Mesenchymal stem cell (in vitro differentiated cells and primary cell): ENCODE measurements around the gene WASL.

ENCODE experiments used
- DNase-seq: peaks from one replicate; pipeline ENCODE4 v3.0.0-alpha.2; 2013
- H2AFZ ChIP-seq: one replicate; pipeline ENCODE4 v1.6.1; 2013; ENCODE audit warnings: low read depth, mild to moderate bottlenecking, control low read depth, inconsistent platforms, low read length, moderate library complexity
- H2AK5ac ChIP-seq: 2 replicates; pipeline ENCODE4 v1.6.1; 2013; ENCODE audit warnings: low read length, moderate library complexity, mild to moderate bottlenecking, inconsistent platforms; ENCODE audit not compliant: severe bottlenecking
- H2BK120ac ChIP-seq: one replicate; pipeline ENCODE4 v1.6.1; 2013; ENCODE audit warnings: low read depth, mild to moderate bottlenecking, inconsistent platforms, low read length, moderate library complexity
- H2BK12ac ChIP-seq, 2 experiments: one replicate each; pipeline ENCODE4 v1.6.1; 2013; ENCODE audit warnings: inconsistent platforms in 2 of 2, low read length in 2 of 2, mild to moderate bottlenecking in 2 of 2, moderate library complexity in 2 of 2, control low read depth in 1 of 2
- H2BK15ac ChIP-seq: one replicate; pipeline ENCODE4 v1.6.1; 2013; ENCODE audit warnings: mild to moderate bottlenecking, low read depth, inconsistent platforms; ENCODE audit not compliant: poor library complexity, severe bottlenecking
- H2BK5ac ChIP-seq: 2 replicates; pipeline ENCODE4 v1.6.1; 2013; ENCODE audit warnings: low read depth, mild to moderate bottlenecking, low read length, control low read depth, inconsistent platforms; ENCODE audit not compliant: poor library complexity, severe bottlenecking
- H3K14ac ChIP-seq, 2 experiments: one replicate each; pipeline ENCODE4 v1.6.1; 2013; ENCODE audit warnings: inconsistent platforms in 2 of 2, low read length in 2 of 2, control low read depth in 1 of 2, mild to moderate bottlenecking in 1 of 2, moderate library complexity in 1 of 2
- H3K18ac ChIP-seq, 2 experiments: one replicate each; pipeline ENCODE4 v1.6.1; 2013; ENCODE audit warnings: inconsistent platforms in 2 of 2, low read length in 2 of 2, control low read depth in 1 of 2, low read depth in 1 of 2, mild to moderate bottlenecking in 1 of 2
- H3K23ac ChIP-seq, 2 experiments: one replicate each; pipeline ENCODE4 v1.6.1; 2013; ENCODE audit warnings: inconsistent platforms in 2 of 2, low read length in 2 of 2, mild to moderate bottlenecking in 2 of 2, moderate library complexity in 2 of 2, control low read depth in 1 of 2
- H3K27ac ChIP-seq: 2 replicates; pipeline ENCODE4 v1.5.1; 2013; ENCODE audit warnings: mild to moderate bottlenecking, moderate library complexity, low read length, control low read depth, inconsistent platforms; ENCODE audit not compliant: poor library complexity, severe bottlenecking
- H3K27me3 ChIP-seq, 2 experiments: 2 replicates each; pipeline versions ENCODE4 v1.6.1 to v1.7.0; 2013; ENCODE audit warnings: low read length in 2 of 2, mild to moderate bottlenecking in 2 of 2, moderate library complexity in 2 of 2, control low read depth in 1 of 2, inconsistent platforms in 1 of 2; ENCODE audit not compliant: control insufficient read depth in 1 of 2, insufficient read depth in 1 of 2
- H3K36me3 ChIP-seq, 2 experiments: 2 replicates each; pipeline versions ENCODE4 v1.6.1 to v1.7.0; 2013; ENCODE audit warnings: low read length in 2 of 2, control low read depth in 1 of 2, inconsistent platforms in 1 of 2, low read depth in 1 of 2, mild to moderate bottlenecking in 1 of 2; ENCODE audit not compliant: insufficient read depth in 2 of 2, control insufficient read depth in 1 of 2
- H3K4ac ChIP-seq, 2 experiments: one replicate each; pipeline ENCODE4 v1.6.1; 2013; ENCODE audit warnings: inconsistent platforms in 2 of 2, low read length in 2 of 2, mild to moderate bottlenecking in 2 of 2, moderate library complexity in 2 of 2, control low read depth in 1 of 2, low read depth in 1 of 2
- H3K4me1 ChIP-seq: 2 replicates; pipeline ENCODE4 v1.6.1; 2013; ENCODE audit warnings: low read depth, low read length, control low read depth; ENCODE audit not compliant: control insufficient read depth, insufficient read depth
- H3K4me2 ChIP-seq: 2 replicates; pipeline ENCODE4 v1.6.1; 2013; ENCODE audit warnings: low read length, mild to moderate bottlenecking, inconsistent platforms; ENCODE audit not compliant: poor library complexity, severe bottlenecking
- H3K4me3 ChIP-seq, 2 experiments: 2 replicates each; pipeline versions ENCODE4 v1.5.1 to v1.7.0; 2013; ENCODE audit warnings: low read length in 2 of 2, mild to moderate bottlenecking in 2 of 2, control low read depth in 1 of 2, low read depth in 1 of 2; ENCODE audit not compliant: insufficient read depth in 1 of 2
- H3K79me1 ChIP-seq: replicated peaks from 2 replicates; pipeline ENCODE4 v1.6.1; 2013; ENCODE audit warnings: mild to moderate bottlenecking, control low read depth, low read length, inconsistent platforms; ENCODE audit not compliant: poor library complexity, severe bottlenecking
- H3K9ac ChIP-seq: 2 replicates; pipeline ENCODE4 v1.7.0; 2013; ENCODE audit warnings: mild to moderate bottlenecking, low read length, moderate library complexity
- H3K9me3 ChIP-seq: 2 replicates; pipeline ENCODE4 v1.7.0; 2013; ENCODE audit warnings: mild to moderate bottlenecking, low read length; ENCODE audit not compliant: control insufficient read depth
- H4K8ac ChIP-seq: one replicate; pipeline ENCODE4 v1.6.1; 2013; ENCODE audit warnings: inconsistent platforms, mild to moderate bottlenecking, low read length, moderate library complexity
- H4K91ac ChIP-seq: one replicate; pipeline ENCODE4 v1.6.1; 2013; ENCODE audit warnings: mild to moderate bottlenecking, low read length, inconsistent platforms
- WGBS: methylation state at CpG from one replicate; pipeline ENCODE4 v1.1.7; 2013; ENCODE audit warnings: mixed read lengths; 5-methylcytosine and 5-hydroxymethylcytosine counted together

Gene WASL

GRCh38 chr7:123639631-123640030 lies 109.2 kb downstream of the WASL start:
- H3K36me3 ChIP-seq, result no peaks in the 10 kb centered on the region
- H3K4ac ChIP-seq, result no peak overlapping the region
- H4K8ac ChIP-seq, result no peak overlapping the region
- no peak overlapping the region for H3K27ac ChIP-seq
- H2AFZ ChIP-seq, result no peak overlapping the region
- no peak overlapping the region for H3K4me3 ChIP-seq
- H3K4me2 ChIP-seq, result no peak overlapping the region
- 100% methylated on average over 1 of the region's 2 CpGs for WGBS
- no peaks in the 10 kb centered on the region for H3K4me1 ChIP-seq
- no peak overlapping the region for H3K23ac ChIP-seq
- no peak overlapping the region for H2BK15ac ChIP-seq
- H2BK12ac ChIP-seq, result no peak overlapping the region
- H3K9ac ChIP-seq, result no peak overlapping the region
- H3K9me3 ChIP-seq, result no peaks in the 10 kb centered on the region
- H3K18ac ChIP-seq, result no peak overlapping the region
- H3K27me3 ChIP-seq, result no peaks in the 10 kb centered on the region
- H2AK5ac ChIP-seq, result no peak overlapping the region
- H4K91ac ChIP-seq, result no peak overlapping the region
- no peak overlapping the region for H2BK120ac ChIP-seq
- H2BK5ac ChIP-seq, result no peak overlapping the region
- no peak for DNase-seq
- no peak overlapping the region for H3K14ac ChIP-seq
- no peaks in the 10 kb centered on the region for H3K79me1 ChIP-seq

- H2BK12ac ChIP-seq, result no peak overlapping the region
- H2BK5ac ChIP-seq, result no peak overlapping the region
- no peak overlapping the region for H4K8ac ChIP-seq
- H3K36me3 ChIP-seq, result no peaks in the 10 kb centered on the region
- H3K79me1 ChIP-seq, result no peaks in the 10 kb centered on the region
- no peak overlapping the region for H3K4me3 ChIP-seq
- no peak for DNase-seq
- H3K4ac ChIP-seq, result no peak overlapping the region
- H4K91ac ChIP-seq, result no peak overlapping the region
- H3K4me1 ChIP-seq, result peaks cover 2% of the 10 kb centered on the region
- no peak overlapping the region for H3K14ac ChIP-seq
- no peaks in the 10 kb centered on the region for H3K9me3 ChIP-seq
- H2BK15ac ChIP-seq, result no peak overlapping the region
- H3K18ac ChIP-seq, result no peak overlapping the region
- no peak overlapping the region for H3K4me2 ChIP-seq
- H3K9ac ChIP-seq, result no peak overlapping the region
- H2AFZ ChIP-seq, result no peak overlapping the region
- WGBS, result 79% methylated on average over 2 of the region's 2 CpGs
- H2BK120ac ChIP-seq, result no peak overlapping the region
- no peaks in the 10 kb centered on the region for H3K27me3 ChIP-seq
- H3K23ac ChIP-seq, result no peak overlapping the region
- no peak overlapping the region for H2AK5ac ChIP-seq
- H3K27ac ChIP-seq, result no peak overlapping the region
Measured at GRCh38 chr7:123637878-123638277, 110.9 kb downstream of the WASL start.

GRCh38 chr7:123637203-123637602 lies 111.6 kb downstream of the WASL start:
- no peak overlapping the region for H2AK5ac ChIP-seq
- no peak overlapping the region for H2BK5ac ChIP-seq
- H4K91ac ChIP-seq, result no peak overlapping the region
- no peak overlapping the region for H3K4ac ChIP-seq
- no peak overlapping the region for H3K14ac ChIP-seq
- no peak for DNase-seq
- no peak overlapping the region for H4K8ac ChIP-seq
- no peak overlapping the region for H3K4me2 ChIP-seq
- no peak overlapping the region for H3K27ac ChIP-seq
- peaks cover 2% of the 10 kb centered on the region for H3K4me1 ChIP-seq
- H3K23ac ChIP-seq, result no peak overlapping the region
- H2BK120ac ChIP-seq, result no peak overlapping the region
- no peaks in the 10 kb centered on the region for H3K27me3 ChIP-seq
- no peak overlapping the region for H2AFZ ChIP-seq
- 65% methylated on average over 3 of the region's 3 CpGs for WGBS
- no peaks in the 10 kb centered on the region for H3K9me3 ChIP-seq
- no peak overlapping the region for H3K4me3 ChIP-seq
- no peak overlapping the region for H2BK12ac ChIP-seq
- H3K18ac ChIP-seq, result no peak overlapping the region
- no peaks in the 10 kb centered on the region for H3K79me1 ChIP-seq
- H3K36me3 ChIP-seq, result no peaks in the 10 kb centered on the region
- H2BK15ac ChIP-seq, result no peak overlapping the region
- no peak overlapping the region for H3K9ac ChIP-seq

GRCh38 chr7:123635551-123636359 lies 113.0 kb downstream of the WASL start:
- Histone ChIP-seq H3K4me1 (peaks cover 2% of the 10 kb centered on the region), H3K9me3 (no peaks in the 10 kb centered on the region), H2BK5ac (no peak overlapping the region), H3K36me3 (no peaks in the 10 kb centered on the region), H3K27ac (no peak overlapping the region), H3K27me3 (no peaks in the 10 kb centered on the region), H3K4me3 (no peak overlapping the region), H3K23ac (no peak overlapping the region), H4K8ac (no peak overlapping the region), H3K4me2 (no peak overlapping the region), H3K9ac (no peak overlapping the region), H3K18ac (no peak overlapping the region), H3K4ac (no peak overlapping the region), H4K91ac (no peak overlapping the region), H2AFZ (no peak overlapping the region), H2BK120ac (no peak overlapping the region), H2BK15ac (no peak overlapping the region), H3K79me1 (no peaks in the 10 kb centered on the region), H3K14ac (no peak overlapping the region), H2AK5ac (no peak overlapping the region), H2BK12ac (no peak overlapping the region)
- peak; percentile 55 for DNase-seq
- WGBS, result 58% methylated on average over 4 of the region's 4 CpGs
